Measurements from ENCODE around the gene NSDHL.

- TF ChIP-seq EZH2 (IDR thresholded peaks at IDR 0.05) (no peak), POLR2AphosphoS5 (IDR thresholded peaks at IDR 0.05; ENCODE audit: borderline replicate concordance, low read depth, low read length) (no peak), FOXP2 (optimal IDR thresholded peaks at IDR 0.05; ENCODE audit: control extremely low read depth, extremely low read length, insufficient read depth) (no peak)
Observed at GRCh38 chrX:152842772-152843338, 12.0 kb downstream of the NSDHL start.

Measured in SK-N-MC (cell line).